Measurements from ENCODE around the gene RFXAP. TPM values are rescaled to one million over a fixed set of nuclear protein-coding genes. Genes with fewer than 3 reads are reported as not detected.
A peak's percentile ranks its signal among the peaks of the same experiment; 100 is the strongest.

RFXAP gene
- 4.4 TPM for total RNA-seq (2021; ENCODE audit: unreplicated experiment)
- 1.8 and 2.4 TPM in 2 replicates for polyA plus RNA-seq (2012)
- percentile 75 among the genes with signal in this experiment for Bru-seq, nascent RNA
- percentile 65 among the genes with signal in this experiment for BruChase-seq, experiment 1, labeled RNA remaining after a 6-hour chase
- percentile 83 among the genes with signal in this experiment for BruChase-seq, experiment 2, labeled RNA remaining after a 2-hour chase
- long read RNA-seq, transcript RFXAP-201 (3 exons, 2,304 nt): major isoform, 13 of 14 reads
- long read RNA-seq, partial matches to known transcripts: 0 of 14 reads
- long read RNA-seq, other reads (novel, unspliced or antisense): 1 of 14 reads

GRCh38 chr13:36818804-36819738 is at the start of gene RFXAP:
Gene RFXAP, plus strand, starts transcription at chr13:36819222. Its CDS starts 136 bp downstream, at chr13:36819358.
- H3K4me1 ChIP-seq (ENCODE audit: control insufficient read depth in 1 of 2, insufficient read depth in 2 of 2, low read length in 2 of 2): peaks cover 3 to 21% of the 10 kb centered on the region in 2 experiments; a peak in 3 of 4 replicates
- peak within 1 kb of the TSS; percentile 72 to 81 for H3K4me3 ChIP-seq (replicated peaks in 1 of 2; ENCODE audit: low read depth in 1 of 2, low read length in 2 of 2)
- intact Hi-C loops (cut with micrococcal nuclease): no loop called here
- POLR2A ChIA-PET: no interaction called here
- H4K20me1 ChIP-seq (ENCODE audit: insufficient read depth): no peaks in the 10 kb centered on the region
- peak within 1 kb of the TSS; percentile 96 for H3K4me2 ChIP-seq (ENCODE audit: low read length)
- peak; percentile 60 for DNase-seq (ENCODE audit: low read depth, low spot score)
- peak within 1 kb of the TSS; percentile 59; the same call in 1 of the 2 replicates for H3K27ac ChIP-seq (ENCODE audit: low read depth, low read length)
- H3K27me3 ChIP-seq (ENCODE audit: insufficient read depth, low read length): no peaks in the 10 kb centered on the region
- H2AFZ ChIP-seq (ENCODE audit: low read depth, low read length, poor library complexity, severe bottlenecking): peak within 1 kb of the TSS; percentile 97
- H3K79me2 ChIP-seq (ENCODE audit: insufficient read depth, low read length): peaks cover 46% of the 10 kb centered on the region
- H3K9ac ChIP-seq (ENCODE audit: low read length): peak within 1 kb of the TSS; percentile 72
- peak; percentile 97 for ATAC-seq
- RAD21 ChIA-PET (ENCODE audit: low non-redundant PET in 1 of 2, low total read pairs in 2 of 2, uncharacterized antibody in 2 of 2, unreplicated experiment in 2 of 2): no interaction called here
- H3K9me2 ChIP-seq (ENCODE audit: insufficient read depth): no peaks in the 10 kb centered on the region
- H3K36me3 ChIP-seq (ENCODE audit: control insufficient read depth in 1 of 2, insufficient read depth in 2 of 2, low read length in 2 of 2): no peaks in the 10 kb centered on the region
- CTCF ChIA-PET: no interaction called here
- H3K9me3 ChIP-seq (ENCODE audit: control insufficient read depth in 1 of 2, insufficient read depth in 1 of 2, low read depth in 1 of 2, low read length in 2 of 2): no peaks in the 10 kb centered on the region
- BruUV-seq (replicated peaks): no TSS peak
- TF ChIP-seq MAX (IDR thresholded peaks at IDR 0.05) (peak; percentile 39), YY1 (IDR thresholded peaks at IDR 0.05; ENCODE audit: extremely low read depth, insufficient replicate concordance, low read depth, low read length) (no peak), CTCF (IDR thresholded peaks at IDR 0.05 in 2 of 3, conservative IDR thresholded peaks at IDR 0.05 in 1 of 3; ENCODE audit: borderline replicate concordance in 1 of 3, insufficient read depth in 1 of 3, low read depth in 2 of 3, low read length in 2 of 3) (no peak), EZH2phosphoT487 (IDR thresholded peaks at IDR 0.05; ENCODE audit: borderline replicate concordance) (no peak), RAD21 (IDR thresholded peaks at IDR 0.05; ENCODE audit: low read depth) (no peak), POLR2A (IDR thresholded peaks at IDR 0.05; ENCODE audit: borderline replicate concordance, extremely low read depth, insufficient read depth, insufficient read length) (peak; percentile 42), SIN3A (IDR thresholded peaks at IDR 0.05; ENCODE audit: low read depth) (no peak), ZBTB33 (IDR thresholded peaks at IDR 0.05; ENCODE audit: extremely low read depth, insufficient replicate concordance, low read length) (no peak), ZFX (IDR thresholded peaks at IDR 0.05) (peak; percentile 90), EGR1 (IDR thresholded peaks at IDR 0.05; ENCODE audit: low read depth) (no peak), REST (IDR thresholded peaks at IDR 0.05; ENCODE audit: low read depth) (no peak), EZH2 (IDR thresholded peaks at IDR 0.05) (no peak), FOSL1 (IDR thresholded peaks at IDR 0.05; ENCODE audit: low read depth) (no peak), CEBPB (IDR thresholded peaks at IDR 0.05; ENCODE audit: low read depth) (no peak), ELF1 (IDR thresholded peaks at IDR 0.05; ENCODE audit: borderline replicate concordance, low read depth) (no peak), ATF3 (IDR thresholded peaks at IDR 0.05) (no peak), ZNF274 (IDR thresholded peaks at IDR 0.05; ENCODE audit: low read depth, low read length) (no peak)

All from HCT116 (cell line).